OCI-LY3 (cell line): ENCODE results near the gene MINK1.

Source experiments
- H2AFZ ChIP-seq: fragments of 200-600, 300-600 bp; shearing (Covaris generic); 2 replicates; pipeline ENCODE4 v1.6.0; 2014; ENCODE audit warnings: antibody characterized with exemption, low read depth, low read length
- H3K27ac ChIP-seq: fragments of 200-600, 300-600 bp; sonication (generic); 2 replicates; pipeline ENCODE4 v1.5.1; 2014; ENCODE audit warnings: mild to moderate bottlenecking, low read length, moderate library complexity, mixed read lengths
- H3K27me3 ChIP-seq: fragments of 200-600, 300-600 bp; sonication (generic); 2 replicates; pipeline ENCODE4 v1.6.1; 2014; ENCODE audit warnings: low read depth, low read length, mixed read lengths
- H3K36me3 ChIP-seq: fragments of 200-600, 300-600 bp; sonication (generic); replicated peaks from 2 replicates; pipeline ENCODE3; 2014; ENCODE audit warnings: low read depth, low read length, mixed read lengths
- H3K4me1 ChIP-seq: fragments of 300-600, 200-600 bp; sonication (generic); 2 replicates; pipeline ENCODE4 v1.6.1; 2014; ENCODE audit warnings: low read length, mixed read lengths
- H3K4me2 ChIP-seq: fragments of 200-600, 300-600 bp; sonication (generic); 2 replicates; pipeline ENCODE4 v1.6.1; 2014; ENCODE audit warnings: low read length, mixed read lengths
- H3K4me3 ChIP-seq: fragments of 300-600, 200-600 bp; sonication (generic); 2 replicates; pipeline ENCODE4 v1.5.1; 2014; ENCODE audit warnings: antibody characterized with exemption, mild to moderate bottlenecking, low read length, moderate library complexity
- H3K79me2 ChIP-seq: fragments of 300-600, 200-600 bp; shearing (Covaris generic); 2 replicates; pipeline ENCODE4 v1.6.1; 2014; ENCODE audit warnings: mild to moderate bottlenecking, low read length, mixed read lengths
- H3K9ac ChIP-seq: fragments of 300-600, 200-600 bp; shearing (Covaris generic); 2 replicates; pipeline ENCODE4 v1.6.0; 2014; ENCODE audit warnings: mild to moderate bottlenecking, low read length, moderate library complexity
- H3K9me3 ChIP-seq: fragments of 200-600, 300-600 bp; shearing (Covaris generic); 2 replicates; pipeline ENCODE4 v1.6.1; 2014; ENCODE audit warnings: low read length, mixed read lengths; ENCODE audit not compliant: insufficient read depth
- H4K20me1 ChIP-seq: fragments of 200-600, 300-600 bp; sonication (generic); 2 replicates; pipeline ENCODE4 v1.6.1; 2016; ENCODE audit warnings: low read length, mixed read lengths; ENCODE audit not compliant: insufficient read depth
- EZH2phosphoT487 ChIP-seq: fragments of 200-600 bp; shearing (Covaris generic); IDR thresholded peaks from 2 replicates; pipeline ENCODE4 v1.6.1; 2018; ENCODE audit warnings: antibody characterized with exemption, mixed run types, low read depth
- TF ChIP-seq, protein P1 (sequence below): fragments of 200-600, 300-600 bp; sonication (generic); IDR thresholded peaks from 2 replicates; pipeline ENCODE4 v1.5.1; 2014; ENCODE audit warnings: antibody characterized with exemption, low read length, low read depth

The MINK1 gene

DNA sequence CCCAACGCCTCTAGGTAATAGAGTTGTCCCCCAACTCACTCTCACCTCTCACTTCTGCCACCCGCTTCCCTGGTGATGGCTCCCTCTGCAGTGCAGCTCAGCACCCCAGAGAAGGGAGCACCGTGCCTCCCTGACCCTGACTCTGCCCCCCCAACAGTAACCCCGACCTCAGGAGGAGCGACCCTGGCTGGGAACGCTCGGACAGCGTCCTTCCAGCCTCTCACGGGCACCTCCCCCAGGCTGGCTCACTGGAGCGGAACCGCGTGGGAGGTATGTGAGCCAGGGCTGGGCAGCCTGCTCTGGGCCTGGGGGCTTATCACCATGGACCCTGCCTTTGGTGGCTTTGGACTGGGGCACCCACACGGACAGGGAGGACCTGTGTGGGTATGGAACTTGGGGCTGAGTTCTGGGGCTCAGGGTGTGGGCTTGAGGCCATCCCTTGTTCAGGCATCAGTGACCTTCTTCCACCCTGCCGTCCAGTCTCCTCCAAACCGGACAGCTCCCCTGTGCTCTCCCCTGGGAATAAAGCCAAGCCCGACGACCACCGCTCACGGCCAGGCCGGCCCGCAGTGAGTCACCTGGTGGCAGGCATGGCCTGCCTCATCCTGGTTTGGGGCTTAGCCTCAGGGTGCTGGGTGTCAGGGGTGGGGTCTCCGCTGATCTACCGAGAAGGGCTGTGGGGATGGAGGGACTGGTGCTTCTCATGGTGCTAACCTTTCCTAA, 59.5 kb downstream of the MINK1 start:
- Histone ChIP-seq H3K4me3 (no peak overlapping the region; the same call in 1 of the 2 replicates), H3K9ac (peak overlapping the region; percentile 10; the same call in 1 of the 2 replicates), H3K79me2 (no peaks in the 10 kb centered on the region), H3K36me3 (peaks cover 7% of the 10 kb centered on the region), H3K4me2 (peak overlapping the region; percentile 53; the same call in 1 of the 2 replicates), H4K20me1 (no peaks in the 10 kb centered on the region), H3K27ac (peak overlapping the region; percentile 11; the same call in 1 of the 2 replicates), H3K4me1 (peaks cover 14% of the 10 kb centered on the region), H3K9me3 (no peaks in the 10 kb centered on the region), H3K27me3 (no peaks in the 10 kb centered on the region), H2AFZ (no peak overlapping the region)
- TF ChIP-seq, protein P1, sequence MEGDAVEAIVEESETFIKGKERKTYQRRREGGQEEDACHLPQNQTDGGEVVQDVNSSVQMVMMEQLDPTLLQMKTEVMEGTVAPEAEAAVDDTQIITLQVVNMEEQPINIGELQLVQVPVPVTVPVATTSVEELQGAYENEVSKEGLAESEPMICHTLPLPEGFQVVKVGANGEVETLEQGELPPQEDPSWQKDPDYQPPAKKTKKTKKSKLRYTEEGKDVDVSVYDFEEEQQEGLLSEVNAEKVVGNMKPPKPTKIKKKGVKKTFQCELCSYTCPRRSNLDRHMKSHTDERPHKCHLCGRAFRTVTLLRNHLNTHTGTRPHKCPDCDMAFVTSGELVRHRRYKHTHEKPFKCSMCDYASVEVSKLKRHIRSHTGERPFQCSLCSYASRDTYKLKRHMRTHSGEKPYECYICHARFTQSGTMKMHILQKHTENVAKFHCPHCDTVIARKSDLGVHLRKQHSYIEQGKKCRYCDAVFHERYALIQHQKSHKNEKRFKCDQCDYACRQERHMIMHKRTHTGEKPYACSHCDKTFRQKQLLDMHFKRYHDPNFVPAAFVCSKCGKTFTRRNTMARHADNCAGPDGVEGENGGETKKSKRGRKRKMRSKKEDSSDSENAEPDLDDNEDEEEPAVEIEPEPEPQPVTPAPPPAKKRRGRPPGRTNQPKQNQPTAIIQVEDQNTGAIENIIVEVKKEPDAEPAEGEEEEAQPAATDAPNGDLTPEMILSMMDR, result no peak
- TF ChIP-seq EZH2phosphoT487, result no peak

DNA sequence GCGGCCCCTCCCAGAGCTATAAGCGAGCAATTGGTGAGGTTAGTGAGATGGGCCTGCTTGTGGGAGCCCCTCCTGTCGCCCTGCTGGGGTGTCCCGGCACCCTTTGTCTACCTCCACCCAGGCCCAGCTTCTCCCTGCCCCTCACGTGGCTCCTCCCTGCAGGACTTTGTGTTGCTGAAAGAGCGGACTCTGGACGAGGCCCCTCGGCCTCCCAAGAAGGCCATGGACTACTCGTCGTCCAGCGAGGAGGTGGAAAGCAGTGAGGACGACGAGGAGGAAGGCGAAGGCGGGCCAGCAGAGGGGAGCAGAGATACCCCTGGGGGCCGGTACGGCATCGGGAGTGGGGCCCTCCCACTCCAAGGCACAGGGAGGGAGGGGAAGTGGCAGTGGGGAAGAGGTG, 60.1 kb downstream of the MINK1 start:
- TF ChIP-seq EZH2phosphoT487, result no peak
- TF ChIP-seq, protein P1, result no peak
- H4K20me1 ChIP-seq, result no peaks in the 10 kb centered on the region
- no peaks in the 10 kb centered on the region for H3K27me3 ChIP-seq
- H3K9ac ChIP-seq, result no peak overlapping the region
- H3K36me3 ChIP-seq, result peaks cover 7% of the 10 kb centered on the region
- H2AFZ ChIP-seq, result no peak overlapping the region
- H3K4me3 ChIP-seq, result no peak overlapping the region
- no peak overlapping the region for H3K27ac ChIP-seq
- H3K4me2 ChIP-seq, result no peak overlapping the region
- H3K79me2 ChIP-seq, result no peaks in the 10 kb centered on the region
- peaks cover 14% of the 10 kb centered on the region for H3K4me1 ChIP-seq
- H3K9me3 ChIP-seq, result no peaks in the 10 kb centered on the region

DNA sequence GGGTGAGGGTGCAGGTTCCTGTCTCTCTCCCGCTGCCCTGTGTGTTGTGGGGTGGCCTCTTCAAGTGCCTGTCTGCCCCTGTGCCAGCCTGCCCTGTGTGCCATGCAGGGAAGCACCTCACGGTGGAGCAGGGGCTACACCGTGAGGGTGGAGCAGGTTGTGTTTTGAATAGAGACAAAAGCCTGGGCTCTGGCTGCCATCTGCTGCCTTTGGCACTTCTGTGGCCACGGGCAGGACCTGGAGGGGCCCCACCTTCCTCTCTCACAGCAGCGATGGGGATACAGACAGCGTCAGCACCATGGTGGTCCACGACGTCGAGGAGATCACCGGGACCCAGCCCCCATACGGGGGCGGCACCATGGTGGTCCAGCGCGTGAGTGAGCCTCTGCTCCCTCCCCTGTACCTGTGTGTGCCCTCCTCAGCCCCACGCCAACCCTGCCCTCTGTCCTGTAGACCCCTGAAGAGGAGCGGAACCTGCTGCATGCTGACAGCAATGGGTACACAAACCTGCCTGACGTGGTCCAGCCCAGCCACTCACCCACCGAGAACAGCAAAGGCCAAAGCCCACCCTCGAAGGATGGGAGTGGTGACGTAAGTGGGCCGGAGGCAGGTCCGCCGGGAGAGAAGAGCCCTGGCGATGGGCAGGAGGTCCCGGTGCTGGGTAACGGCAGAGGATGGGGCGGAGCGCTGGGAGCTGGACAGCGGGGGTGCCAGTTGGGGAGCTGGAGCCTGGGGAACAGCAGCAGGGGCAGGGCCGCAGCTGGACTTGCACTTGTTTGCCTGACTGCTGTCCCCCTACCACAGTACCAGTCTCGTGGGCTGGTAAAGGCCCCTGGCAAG, 60.8 kb downstream of the MINK1 start:
- Histone ChIP-seq H4K20me1 (no peaks in the 10 kb centered on the region), H3K36me3 (peaks cover 7% of the 10 kb centered on the region), H3K9ac (no peak overlapping the region), H3K79me2 (no peaks in the 10 kb centered on the region), H3K27ac (no peak overlapping the region), H3K4me2 (no peak overlapping the region), H3K4me1 (peaks cover 14% of the 10 kb centered on the region), H2AFZ (no peak overlapping the region), H3K4me3 (no peak overlapping the region), H3K27me3 (no peaks in the 10 kb centered on the region), H3K9me3 (no peaks in the 10 kb centered on the region)
- no peak for TF ChIP-seq EZH2phosphoT487
- TF ChIP-seq, protein P1, result no peak

DNA sequence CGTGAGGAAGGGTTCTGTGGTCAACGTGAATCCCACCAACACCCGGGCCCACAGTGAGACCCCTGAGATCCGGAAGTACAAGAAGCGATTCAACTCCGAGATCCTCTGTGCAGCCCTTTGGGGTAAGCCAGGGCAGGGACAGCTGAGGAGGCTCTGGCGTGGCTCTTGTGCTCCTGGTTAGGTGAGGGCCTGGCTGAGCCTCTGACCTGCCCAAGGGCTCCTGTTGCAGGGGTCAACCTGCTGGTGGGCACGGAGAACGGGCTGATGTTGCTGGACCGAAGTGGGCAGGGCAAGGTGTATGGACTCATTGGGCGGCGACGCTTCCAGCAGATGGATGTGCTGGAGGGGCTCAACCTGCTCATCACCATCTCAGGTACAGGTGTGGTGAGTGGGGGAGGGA, 62.0 kb downstream of the MINK1 start:
- Histone ChIP-seq H3K27ac (no peak overlapping the region), H3K4me2 (no peak overlapping the region), H3K79me2 (no peaks in the 10 kb centered on the region), H3K36me3 (peaks cover 7% of the 10 kb centered on the region), H2AFZ (no peak overlapping the region), H3K4me3 (no peak overlapping the region), H4K20me1 (no peaks in the 10 kb centered on the region), H3K9me3 (no peaks in the 10 kb centered on the region), H3K27me3 (no peaks in the 10 kb centered on the region), H3K9ac (no peak overlapping the region), H3K4me1 (peaks cover 14% of the 10 kb centered on the region)
- TF ChIP-seq, protein P1, result no peak
- TF ChIP-seq EZH2phosphoT487, result no peak
